Effector memory CD4-positive, alpha-beta T cell (primary cell): ENCODE measurements around the gene CIAO2A.
"Not testable (repeated sequence)": the region's sequence is repeated elsewhere in the genome, so short reads cannot be mapped to it uniquely, and the experiment has no call there.

Source experiments
- DNase-seq, 3 donors: peaks; one replicate each; pipeline ENCODE4 v3.0.0-alpha.2; 2020
- H3K27ac ChIP-seq: 2 replicates; pipeline ENCODE4 v1.7.0; 2013; ENCODE audit warnings: mild to moderate bottlenecking, low read length, moderate library complexity; ENCODE audit not compliant: insufficient read depth, poor library complexity, severe bottlenecking
- H3K27me3 ChIP-seq: replicated peaks from 2 replicates; pipeline ENCODE4 v1.7.0; 2013; ENCODE audit warnings: mild to moderate bottlenecking, low read length; ENCODE audit not compliant: insufficient read depth, control insufficient read depth, poor library complexity, severe bottlenecking
- H3K36me3 ChIP-seq: 2 replicates; pipeline ENCODE4 v1.7.0; 2013; ENCODE audit warnings: mild to moderate bottlenecking, low read length, moderate library complexity; ENCODE audit not compliant: control insufficient read depth, insufficient read depth
- H3K4me1 ChIP-seq: 2 replicates; pipeline ENCODE4 v1.7.0; 2013; ENCODE audit warnings: low read length, mild to moderate bottlenecking; ENCODE audit not compliant: control insufficient read depth, insufficient read depth, poor library complexity, severe bottlenecking
- H3K4me3 ChIP-seq: 2 replicates; pipeline ENCODE4 v1.7.0; 2013; ENCODE audit warnings: low read length, low read depth, mild to moderate bottlenecking; ENCODE audit not compliant: insufficient read depth, poor library complexity, severe bottlenecking
- H3K9me3 ChIP-seq: 2 replicates; pipeline ENCODE4 v1.7.0; 2013; ENCODE audit warnings: mild to moderate bottlenecking, low read length, moderate library complexity; ENCODE audit not compliant: control insufficient read depth

Gene CIAO2A

GRCh38 chr15:64112073-64112772 is 18.6 kb upstream of the CIAO2A start:
- DNase-seq = no peak
- Histone ChIP-seq H3K27ac (no peak overlapping the region), H3K4me1 (peaks cover 5% of the 10 kb centered on the region)

GRCh38 chr15:64111679-64112050 is 18.0 kb upstream of the CIAO2A start:
- peaks cover 43% of the 10 kb centered on the region for H3K36me3 ChIP-seq
- peaks cover 8% of the 10 kb centered on the region for H3K4me1 ChIP-seq
- no peaks in the 10 kb centered on the region for H3K27me3 ChIP-seq
- no peak for DNase-seq
- no peak overlapping the region for H3K27ac ChIP-seq
- H3K4me3 ChIP-seq = no peak overlapping the region
- no peaks in the 10 kb centered on the region for H3K9me3 ChIP-seq

More at GRCh38 chr15:64112073-64112772, 18.6 kb upstream of the CIAO2A start:
- no peaks in the 10 kb centered on the region for H3K9me3 ChIP-seq
- no peak overlapping the region for H3K4me3 ChIP-seq
- peaks cover 49% of the 10 kb centered on the region for H3K36me3 ChIP-seq
- no peaks in the 10 kb centered on the region for H3K27me3 ChIP-seq

GRCh38 chr15:64110950-64111678 is 17.5 kb upstream of the CIAO2A start:
- Histone ChIP-seq H3K9me3 (no peaks in the 10 kb centered on the region), H3K36me3 (peaks cover 38% of the 10 kb centered on the region), H3K27me3 (no peaks in the 10 kb centered on the region), H3K4me1 (peaks cover 9% of the 10 kb centered on the region), H3K4me3 (no peak overlapping the region), H3K27ac (no peak overlapping the region)
- no peak for DNase-seq

- H3K9me3 ChIP-seq, H3K27me3 ChIP-seq, H3K4me3 ChIP-seq, DNase-seq, H3K27ac ChIP-seq, H3K4me1 ChIP-seq: not testable (repeated sequence)
- peaks cover 30% of the 10 kb centered on the region for H3K36me3 ChIP-seq
Measured at GRCh38 chr15:64110108-64110701, 16.6 kb upstream of the CIAO2A start.

GRCh38 chr15:64107337-64107736 is 13.7 kb upstream of the CIAO2A start:
- Histone ChIP-seq H3K4me1 (peaks cover 9% of the 10 kb centered on the region), H3K4me3 (no peak overlapping the region), H3K27ac (no peak overlapping the region), H3K36me3 (peaks cover 2% of the 10 kb centered on the region), H3K9me3 (no peaks in the 10 kb centered on the region), H3K27me3 (no peaks in the 10 kb centered on the region)
- no peak for DNase-seq

- H3K4me1 ChIP-seq = peaks cover 4% of the 10 kb centered on the region
- DNase-seq = no peak
- H3K36me3 ChIP-seq = no peaks in the 10 kb centered on the region
- no peaks in the 10 kb centered on the region for H3K27me3 ChIP-seq
- no peak overlapping the region for H3K4me3 ChIP-seq
- no peak overlapping the region for H3K27ac ChIP-seq
- H3K9me3 ChIP-seq = no peaks in the 10 kb centered on the region
Measured at GRCh38 chr15:64105113-64105704, 11.6 kb upstream of the CIAO2A start.

GRCh38 chr15:64102497-64102896 is 8.9 kb upstream of the CIAO2A start:
- Histone ChIP-seq H3K4me3 (no peak overlapping the region), H3K9me3 (no peaks in the 10 kb centered on the region), H3K27me3 (no peaks in the 10 kb centered on the region), H3K27ac (no peak overlapping the region), H3K36me3 (no peaks in the 10 kb centered on the region), H3K4me1 (peaks cover 6% of the 10 kb centered on the region)
- no peak for DNase-seq

GRCh38 chr15:64100958-64101357 is 7.3 kb upstream of the CIAO2A start:
- H3K27ac ChIP-seq = no peak overlapping the region
- no peak for DNase-seq

GRCh38 chr15:64099379-64099778 is 5.7 kb upstream of the CIAO2A start:
- no peak overlapping the region for H3K4me3 ChIP-seq
- DNase-seq = no peak
- no peaks in the 10 kb centered on the region for H3K9me3 ChIP-seq
- H3K4me1 ChIP-seq = peaks cover 20% of the 10 kb centered on the region
- no peaks in the 10 kb centered on the region for H3K36me3 ChIP-seq
- no peaks in the 10 kb centered on the region for H3K27me3 ChIP-seq
- H3K27ac ChIP-seq = no peak overlapping the region

More at GRCh38 chr15:64100958-64101357, 7.3 kb upstream of the CIAO2A start:
- peaks cover 8% of the 10 kb centered on the region for H3K4me1 ChIP-seq
- H3K36me3 ChIP-seq = no peaks in the 10 kb centered on the region
- H3K9me3 ChIP-seq = no peaks in the 10 kb centered on the region
- H3K27me3 ChIP-seq = no peaks in the 10 kb centered on the region
- H3K4me3 ChIP-seq = no peak overlapping the region
